Ovary (tissue), 3 donors: ENCODE measurements around the gene ARHGAP23.

Experiments
- CTCF ChIP-seq, 3 donors: fragments of 450-650 bp in 2 of 3; fragments of 200-600 bp in 1 of 3; IDR thresholded peaks; one replicate each; pipeline versions ENCODE4 v1.5.1 to v1.8.0; 2016 to 2022; ENCODE audit warnings: antibody characterized with exemption in 3 of 3, mild to moderate bottlenecking in 1 of 3
- EP300 ChIP-seq: sonication (generic); formaldehyde crosslinking; IDR thresholded peaks from one replicate; pipeline ENCODE4 v1.6.1; 2017; ENCODE audit warnings: antibody characterized with exemption
- POLR2A ChIP-seq: fragments of 450-650 bp; IDR thresholded peaks from one replicate; pipeline ENCODE4 v1.6.1; 2017; ENCODE audit warnings: antibody characterized with exemption, mild to moderate bottlenecking, moderate library complexity
- donor health status: DM: no; HTN: no; CAD: no.

- TF ChIP-seq CTCF (IDR thresholded peaks at IDR 0.05) (no peak), EP300 (no peak), POLR2A (no peak)
Observed at GRCh38 chr17:38405654-38406053, 22.6 kb upstream of the ARHGAP23 start.
